GM19025 (cell line): ENCODE results near the gene HERPUD2.
"Not testable (repeated sequence)": the region's sequence is repeated elsewhere in the genome, so short reads cannot be mapped to it uniquely, and the experiment has no call there.

ENCODE experiments used
- ATAC-seq: cut with Tn5 transposase; IDR thresholded peaks from one replicate; pipeline ENCODE4 v1.9.1; 2021; ENCODE audit warnings: mild to moderate bottlenecking, low read depth, moderate library complexity; ENCODE audit not compliant: unreplicated experiment

HERPUD2 gene

GRCh38 chr7:35624299-35625186 is 70.4 kb downstream of the HERPUD2 start:
- no peak for ATAC-seq

GRCh38 chr7:35623381-35623780 is 71.6 kb downstream of the HERPUD2 start:
- ATAC-seq, result no peak

GRCh38 chr7:35619863-35620262 is 75.1 kb downstream of the HERPUD2 start:
- no peak for ATAC-seq

- ATAC-seq, result no peak
Observed at GRCh38 chr7:35617041-35617440, 77.9 kb downstream of the HERPUD2 start.

GRCh38 chr7:35613150-35613549 is 81.8 kb downstream of the HERPUD2 start:
- ATAC-seq, result no peak

DNA sequence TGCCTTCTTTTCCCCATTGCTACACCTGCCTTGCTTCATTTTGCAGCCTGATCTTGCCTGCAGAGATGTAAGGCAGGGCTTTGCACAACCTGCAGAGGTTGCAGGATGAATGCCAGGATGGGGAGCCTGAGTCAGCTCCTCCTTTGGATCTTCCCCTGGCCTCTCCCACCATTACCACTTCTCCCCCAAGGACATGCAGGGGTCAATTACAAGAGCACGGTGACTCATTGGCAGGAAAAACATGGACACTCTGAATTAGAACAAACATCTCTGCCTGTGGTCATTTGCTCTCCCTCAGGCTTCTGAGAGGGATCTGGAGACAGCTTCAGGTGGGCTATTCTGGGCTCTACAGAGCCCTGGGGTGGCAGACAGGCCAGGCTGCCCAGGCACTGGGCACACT is 89.2 kb downstream of the HERPUD2 start:
- no peak for ATAC-seq

- ATAC-seq, result no peak
Observed at GRCh38 chr7:35604595-35604994, 90.3 kb downstream of the HERPUD2 start.

DNA sequence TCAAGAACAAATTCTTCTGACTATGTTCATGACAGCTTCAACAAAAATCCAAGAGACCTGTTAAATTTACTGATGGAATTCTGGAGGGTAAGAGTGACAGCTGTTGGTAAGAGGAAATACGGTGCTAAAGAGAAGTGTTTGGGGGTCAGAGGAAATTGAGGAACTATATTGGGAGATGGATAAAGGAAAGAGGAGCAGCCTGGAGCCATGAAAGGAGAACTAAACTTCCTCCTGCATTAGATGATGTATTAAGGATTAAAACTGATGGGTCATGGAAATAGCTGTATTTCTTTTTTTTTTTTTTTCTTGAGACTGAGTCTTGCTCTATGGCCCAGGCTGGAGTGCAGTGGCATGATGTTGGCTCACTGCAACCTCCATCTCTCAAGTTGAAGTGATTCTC is 95.3 kb downstream of the HERPUD2 start:
- no peak for ATAC-seq

DNA sequence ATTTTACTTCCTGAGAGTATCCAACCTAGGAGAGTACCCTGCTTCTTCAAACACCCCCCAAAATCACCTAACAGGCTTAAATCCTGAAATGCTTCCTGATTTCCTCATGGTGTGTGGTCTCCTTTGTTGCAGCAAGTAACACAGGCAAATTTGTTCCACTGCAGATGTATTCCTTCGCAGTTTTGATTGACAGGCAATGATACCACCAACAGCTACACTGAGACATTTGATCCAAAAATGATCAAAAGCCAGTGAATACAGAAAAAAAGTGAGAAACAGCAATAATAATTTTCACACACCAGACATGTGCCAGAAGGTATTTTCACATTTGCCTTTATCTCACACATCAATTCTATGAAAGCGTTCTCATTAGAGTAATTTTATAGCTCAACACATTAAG is 95.9 kb downstream of the HERPUD2 start:
- no peak for ATAC-seq

GRCh38 chr7:35596061-35596460 is 98.9 kb downstream of the HERPUD2 start:
- no peak for ATAC-seq

DNA sequence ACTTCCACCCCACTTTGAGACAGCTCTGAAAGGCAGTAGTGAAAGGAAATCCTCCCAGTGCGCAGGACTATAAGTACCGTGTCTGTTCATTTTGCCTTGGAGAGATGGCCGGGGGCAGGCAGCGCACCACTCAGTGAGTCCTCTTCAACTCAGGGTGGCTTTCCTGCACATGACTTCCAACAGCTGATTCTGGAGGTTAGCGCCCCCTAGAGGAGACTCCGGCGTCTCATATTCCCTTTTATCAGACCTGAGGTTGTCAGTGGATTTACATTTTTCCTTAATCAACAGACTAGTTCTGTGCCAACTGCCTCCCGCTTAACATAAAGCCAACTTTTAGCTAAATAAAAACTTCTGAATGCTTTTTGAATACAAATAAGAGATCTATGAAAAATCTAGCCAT is 101.0 kb downstream of the HERPUD2 start:
- no peak for ATAC-seq

DNA sequence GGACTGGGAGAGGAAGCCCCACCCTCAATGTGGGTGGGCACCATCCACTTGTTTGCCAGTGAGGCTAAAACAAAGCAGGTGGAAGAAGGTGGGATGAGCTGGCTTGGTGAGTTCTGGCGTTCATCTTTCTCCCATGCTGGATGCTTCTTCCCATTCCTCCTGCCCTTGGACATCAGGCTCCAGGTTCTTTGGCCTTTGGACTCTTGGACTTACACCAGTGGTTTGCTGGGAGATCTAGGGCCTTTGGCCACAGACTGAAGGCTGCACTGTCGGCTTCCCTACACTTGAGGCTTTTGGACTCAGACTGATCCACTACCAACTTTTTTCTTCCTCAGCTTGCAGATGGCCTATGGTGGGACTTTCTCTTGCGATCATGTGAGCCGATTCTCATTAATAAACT is 106.3 kb downstream of the HERPUD2 start:
- ATAC-seq, result no peak

- ATAC-seq, result no peak
Observed at GRCh38 chr7:35584990-35585389, 109.9 kb downstream of the HERPUD2 start.

DNA sequence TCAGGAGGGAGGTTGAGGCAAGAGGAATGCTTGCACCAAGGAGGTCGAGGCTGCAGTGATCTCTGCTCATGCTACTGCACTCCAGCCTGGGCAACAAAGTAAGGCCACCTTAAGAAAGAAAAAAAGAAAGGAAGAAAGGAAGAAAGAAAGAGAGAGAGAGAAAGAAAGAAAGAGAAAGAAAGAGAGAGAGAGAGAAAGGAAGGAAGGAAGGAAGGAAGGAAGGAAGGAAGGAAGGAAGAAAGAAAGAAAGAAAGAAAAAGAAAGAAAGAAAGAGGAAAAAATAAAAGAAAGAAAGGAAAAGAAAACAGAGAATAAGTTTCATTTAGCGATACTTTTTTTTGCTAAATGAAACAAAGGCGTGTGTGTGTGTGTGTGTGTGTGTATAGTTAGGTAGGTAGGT is 110.4 kb downstream of the HERPUD2 start:
- not testable (repeated sequence) for ATAC-seq
